GM04503 (cell line): ENCODE data around the gene TSC22D3.
"Not testable (repeated sequence)": the region's sequence is repeated elsewhere in the genome, so short reads cannot be mapped to it uniquely, and the experiment has no call there.

Source experiments
- DNase-seq: peaks from one replicate; pipeline ENCODE4 v3.0.0-alpha.2; 2012; ENCODE audit warnings: low read depth

The TSC22D3 gene

GRCh38 chrX:107775734-107776511, at the start of gene TSC22D3:
TSS of gene TSC22D3 (minus strand) at chrX:107775787. CDS start at chrX:107775419, 368 bp downstream.
- DNase-seq, result peak; percentile 9

DNA sequence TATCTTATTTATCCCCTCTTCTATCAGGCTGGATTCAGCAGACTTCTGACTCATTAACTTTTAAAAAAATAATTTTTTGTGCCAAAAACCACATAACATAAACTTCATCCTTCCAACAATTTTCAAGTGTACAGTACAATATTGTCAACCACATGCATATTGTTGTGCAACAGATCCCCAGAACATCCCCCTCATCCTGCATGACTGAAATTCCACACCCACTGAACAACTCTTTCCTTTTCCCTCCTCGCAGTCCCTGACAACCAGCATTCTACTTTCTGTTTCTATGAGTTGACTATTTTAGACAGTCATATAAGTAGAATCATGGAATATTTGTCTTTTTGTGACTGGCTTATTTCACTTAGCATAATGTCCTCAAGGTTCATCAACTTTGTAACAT, 47.9 kb upstream of the TSC22D3 start:
- DNase-seq, result peak; percentile 47

DNA sequence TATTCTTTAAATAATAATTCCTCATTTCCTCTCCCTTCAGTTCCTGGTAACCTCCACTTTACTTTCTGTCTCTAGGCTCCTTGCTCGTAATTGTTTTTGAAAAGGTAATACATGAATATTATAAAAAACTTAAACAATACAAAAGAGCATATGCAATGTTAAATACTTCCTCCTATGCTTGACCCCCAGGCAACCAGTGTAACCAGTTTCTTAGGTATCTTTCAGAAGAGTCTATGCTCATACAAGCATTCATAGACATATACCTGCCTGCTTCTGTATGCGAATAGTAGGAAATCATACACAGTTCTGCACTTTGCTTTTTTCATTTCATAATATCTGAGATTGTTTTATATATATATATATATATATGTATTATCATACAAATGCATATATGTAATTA, 47.5 kb upstream of the TSC22D3 start:
- DNase-seq, result no peak

GRCh38 chrX:107818900-107819521, 43.4 kb upstream of the TSC22D3 start:
- DNase-seq, result no peak

DNA sequence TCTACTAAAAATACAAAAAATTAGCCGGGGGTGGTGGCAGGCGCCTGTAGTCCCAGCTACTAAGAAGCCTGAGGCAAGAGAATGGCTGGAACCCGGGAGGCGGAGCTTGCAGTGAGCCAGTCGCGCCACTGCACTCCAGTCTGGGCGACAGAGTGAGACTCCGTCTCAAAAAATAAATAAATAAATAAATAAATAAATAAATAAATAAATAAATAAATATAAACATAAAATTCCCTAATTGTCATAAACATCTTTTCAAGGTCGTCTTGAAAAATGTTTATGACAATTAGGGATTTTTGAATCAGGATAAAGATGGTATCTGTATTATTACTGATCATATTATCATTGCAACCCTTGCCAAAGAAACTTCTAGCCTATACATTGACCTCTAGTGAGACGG, 34.5 kb upstream of the TSC22D3 start:
- not testable (repeated sequence) for DNase-seq

GRCh38 chrX:107805179-107805578, 29.6 kb upstream of the TSC22D3 start:
- DNase-seq, result no peak

DNA sequence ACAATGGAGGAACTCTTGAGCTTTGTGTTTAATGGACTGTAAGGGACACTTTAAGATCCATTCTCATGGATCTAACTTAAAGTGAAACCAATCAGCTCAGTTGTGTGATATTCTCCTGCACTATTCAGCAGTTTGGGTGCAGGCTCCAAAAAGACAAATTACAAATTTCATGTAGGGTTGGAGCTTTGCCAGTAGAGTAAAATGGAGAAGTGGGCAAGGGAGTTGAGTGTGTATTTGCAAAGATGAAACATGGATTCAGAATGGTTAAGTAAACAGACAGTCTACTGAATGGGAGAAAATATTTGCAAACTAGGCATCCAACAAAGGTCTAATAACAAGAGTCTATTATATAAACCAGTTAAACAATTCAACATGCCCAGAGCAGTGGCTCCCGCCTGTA, 28.8 kb upstream of the TSC22D3 start:
- DNase-seq, result no peak

- no peak for DNase-seq
Measured at GRCh38 chrX:107787827-107788226, 12.2 kb upstream of the TSC22D3 start.

DNA sequence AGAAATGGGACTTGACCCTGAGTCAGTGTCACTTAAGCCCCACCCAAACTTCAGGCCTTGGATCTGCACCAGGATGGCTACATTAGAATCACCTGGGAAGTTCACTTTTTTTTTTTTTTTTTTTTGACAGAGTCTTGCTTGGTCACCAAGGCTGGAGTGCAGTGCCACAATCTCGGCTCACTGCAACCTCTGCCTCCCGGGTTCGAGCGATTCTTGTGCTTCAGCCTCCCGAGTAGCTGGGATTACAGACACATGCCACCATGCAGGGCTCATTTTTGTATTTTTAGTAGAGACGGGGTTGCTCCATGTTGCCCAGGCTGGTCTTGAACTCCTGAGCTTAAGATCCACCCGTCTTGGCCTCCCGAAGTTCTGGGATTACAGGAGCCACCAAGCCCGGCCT, 4.9 kb upstream of the TSC22D3 start:
- no peak for DNase-seq

DNA sequence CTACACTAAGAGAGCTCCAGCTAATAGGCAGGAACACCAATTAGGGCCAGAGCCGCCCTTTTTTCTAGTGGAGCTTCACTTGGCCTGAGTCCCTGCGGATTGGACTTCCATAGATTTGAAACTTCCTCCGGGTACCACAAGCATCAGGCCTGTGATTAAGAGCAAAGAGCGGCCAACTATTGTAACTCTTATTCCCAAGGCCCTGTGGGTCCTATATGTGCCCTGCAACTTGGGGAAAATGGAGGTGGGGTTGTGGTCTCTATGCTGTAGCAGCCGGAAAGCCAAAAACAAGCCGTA, 1.9 kb upstream of the TSC22D3 start, which contains the start of gene NCBP2L:
Gene NCBP2L, plus strand, starts transcription at position 198 of the 297 bp plus-strand sequence. CDS start 16,488 bp downstream, outside the sequence.
- no peak for DNase-seq

- peak; percentile 36 for DNase-seq
Measured at GRCh38 chrX:107776649-107777535, 1.3 kb upstream of the TSC22D3 start.

DNA sequence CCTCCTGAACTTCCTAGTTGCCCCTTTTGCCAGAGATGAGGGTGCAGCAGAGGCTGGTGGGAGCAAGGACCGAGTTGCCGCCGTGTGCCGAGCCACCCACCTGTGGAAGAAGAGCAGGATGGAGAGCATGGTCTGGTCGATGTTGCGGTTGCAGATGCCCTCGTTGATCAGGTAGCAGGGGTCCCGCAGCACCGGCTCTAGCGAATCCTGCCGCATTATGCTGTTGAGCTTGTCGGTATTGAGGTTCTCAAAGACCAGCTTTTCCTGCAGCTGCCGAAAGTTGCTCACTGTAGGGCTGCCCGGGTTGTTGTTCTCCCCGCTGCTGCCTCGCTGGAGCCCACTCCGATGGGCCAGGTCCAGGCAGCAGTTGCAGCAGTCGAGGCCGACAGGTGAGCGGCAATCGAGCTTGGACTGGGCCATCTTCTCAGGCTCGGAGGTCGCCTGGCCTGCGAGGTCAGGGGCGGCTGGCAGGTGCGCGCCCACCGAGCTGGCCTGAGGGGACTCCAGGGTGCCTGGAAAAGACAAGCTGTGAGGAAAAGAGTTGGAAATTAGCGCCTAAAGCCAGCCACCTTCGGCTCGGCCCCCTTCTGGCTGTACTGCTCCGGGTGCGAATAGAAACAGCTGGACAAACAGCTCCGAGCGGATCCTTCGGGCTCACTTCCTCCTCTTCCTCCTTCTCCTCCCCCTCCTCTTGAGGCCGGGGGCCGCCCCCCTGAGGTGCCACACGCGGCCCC, 420 bp downstream of the TSC22D3 start:
- no peak for DNase-seq

DNA sequence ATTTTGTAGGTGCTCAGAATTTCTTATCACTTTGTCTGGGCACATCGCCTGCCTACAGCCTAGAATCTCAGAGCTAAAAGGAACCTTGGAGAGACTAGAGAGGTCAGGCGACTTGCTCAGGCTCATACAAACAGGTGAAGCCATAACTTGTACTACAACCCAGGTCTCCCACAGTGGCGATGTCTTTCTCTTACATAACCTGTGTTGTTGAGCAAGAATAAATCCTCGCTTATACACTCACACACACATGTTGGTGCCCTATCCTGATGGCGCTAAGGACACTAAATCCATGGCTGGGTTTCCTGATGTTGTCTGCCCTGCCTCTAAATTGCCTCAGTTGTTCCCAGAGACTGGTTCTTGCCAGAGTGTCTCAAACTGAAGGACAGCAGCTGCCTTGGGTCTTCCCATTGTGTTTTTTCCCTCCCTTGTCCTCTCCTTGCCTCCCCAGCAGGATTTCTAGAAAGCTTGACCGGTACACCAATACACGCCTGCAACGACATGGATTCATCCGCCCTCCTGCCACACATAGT, 1.6 kb downstream of the TSC22D3 start:
- no peak for DNase-seq

GRCh38 chrX:107773206-107773605, 2.4 kb downstream of the TSC22D3 start:
- DNase-seq, result no peak

DNA sequence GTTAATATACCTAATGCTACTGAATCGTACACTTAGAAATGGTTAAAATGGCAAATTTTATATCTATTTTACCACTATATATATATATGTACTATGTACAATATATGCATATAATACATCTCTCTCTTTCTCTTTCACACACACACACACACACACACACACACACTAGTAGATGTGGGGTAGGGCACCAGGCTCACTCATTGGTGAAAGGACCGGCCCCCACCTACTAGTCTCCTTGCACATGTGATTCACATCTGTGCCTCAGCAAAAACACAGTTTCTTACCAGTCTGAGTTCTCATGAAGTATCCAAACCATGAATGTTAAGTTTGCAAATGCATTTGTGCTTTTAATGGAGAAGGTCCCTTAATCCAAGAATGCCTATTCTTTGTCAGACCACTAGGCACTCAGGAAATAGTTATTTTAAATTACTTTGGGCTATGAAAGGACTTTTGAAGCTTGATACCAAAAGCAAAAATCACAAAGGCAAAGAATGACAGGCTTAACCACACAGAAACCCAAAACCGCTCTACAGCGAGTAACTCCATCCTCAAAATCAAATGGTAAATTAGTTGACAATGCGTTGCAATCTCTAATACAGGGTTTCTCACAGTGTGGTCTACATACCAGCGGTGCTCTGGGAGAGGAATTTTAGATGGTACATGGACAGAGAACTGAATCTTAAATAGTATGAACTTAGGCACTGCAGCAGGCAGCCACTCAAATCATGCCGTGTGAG, 5.8 kb downstream of the TSC22D3 start:
- DNase-seq, result no peak

DNA sequence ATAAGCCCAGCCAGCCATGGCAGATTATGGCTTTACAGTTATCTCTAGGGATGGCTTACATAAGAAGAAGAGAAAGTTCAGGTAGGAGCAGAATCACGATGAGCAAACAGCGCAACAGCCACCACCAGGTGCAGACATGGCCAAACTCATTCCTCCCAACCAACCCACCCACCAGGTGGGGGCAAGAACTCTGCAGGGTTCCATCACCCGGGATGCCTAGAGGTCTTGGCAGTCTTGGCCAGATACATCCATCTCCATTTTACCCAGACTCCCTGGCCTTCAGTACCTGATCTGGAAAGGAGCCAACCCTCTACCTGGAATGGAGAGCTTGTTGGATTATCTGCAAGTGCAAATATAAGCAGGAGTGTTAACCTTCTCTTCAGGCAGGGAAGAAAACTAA, 7.5 kb downstream of the TSC22D3 start:
- DNase-seq, result no peak

- no peak for DNase-seq
Measured at GRCh38 chrX:107766470-107767150, 9.0 kb downstream of the TSC22D3 start.

- DNase-seq, result no peak
Measured at GRCh38 chrX:107764845-107765608, 10.6 kb downstream of the TSC22D3 start.

DNA sequence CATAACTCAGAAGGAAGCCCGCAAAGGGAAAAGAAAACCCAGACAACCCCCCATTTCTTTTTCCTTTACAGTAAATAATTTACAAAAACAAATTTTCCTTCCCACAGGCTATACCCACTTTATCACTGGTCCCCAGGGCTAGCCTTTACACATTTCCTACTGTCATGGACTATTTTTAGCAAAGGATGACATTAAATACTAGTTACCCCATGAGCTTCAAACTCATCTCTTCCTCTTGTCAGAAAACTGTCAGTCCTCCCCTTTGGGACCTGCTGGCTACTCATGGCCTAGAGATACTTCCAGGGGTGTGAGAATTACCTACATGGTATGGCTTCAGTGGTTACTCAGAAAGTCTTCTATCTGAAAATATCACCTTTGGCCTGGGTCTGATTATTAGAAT, 11.9 kb downstream of the TSC22D3 start:
- no peak for DNase-seq
